GM18507 (cell line): ENCODE results near the gene WSB1.

ENCODE experiments used
- DNase-seq: peaks from one replicate; pipeline ENCODE4 v3.0.0; 2011; ENCODE audit warnings: low read depth; ENCODE audit not compliant: insufficient read length; ENCODE audit errors: extremely low spot score
- FAIRE-seq: peaks from 2 replicates; lab custom pipeline; 2011; peaks lifted over from hg19 to GRCh38; lab: Jason Lieb, UNC

WSB1 gene

DNA sequence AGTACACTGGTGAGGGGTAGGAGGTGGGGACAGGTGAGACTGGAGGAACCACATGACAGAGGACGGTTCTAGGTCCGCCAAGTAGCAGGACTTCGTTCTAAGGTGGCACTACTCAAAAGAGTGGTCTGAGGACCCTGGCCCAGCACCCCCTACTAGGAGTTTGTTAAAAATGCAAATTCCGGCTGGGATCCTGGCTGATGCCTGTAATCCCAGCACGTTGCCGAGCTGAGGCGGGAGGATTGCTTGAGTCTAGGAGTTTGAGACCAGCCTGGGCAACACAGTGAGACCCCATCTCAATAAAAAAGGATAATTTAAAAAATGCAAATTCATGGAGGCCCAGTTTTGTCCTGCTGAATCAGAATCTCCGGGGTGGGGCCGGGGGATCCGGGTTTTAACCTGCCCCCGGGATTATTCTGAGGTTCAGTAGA is 59.1 kb downstream of the WSB1 start:
- FAIRE-seq (no peak), DNase-seq (no peak)

DNA sequence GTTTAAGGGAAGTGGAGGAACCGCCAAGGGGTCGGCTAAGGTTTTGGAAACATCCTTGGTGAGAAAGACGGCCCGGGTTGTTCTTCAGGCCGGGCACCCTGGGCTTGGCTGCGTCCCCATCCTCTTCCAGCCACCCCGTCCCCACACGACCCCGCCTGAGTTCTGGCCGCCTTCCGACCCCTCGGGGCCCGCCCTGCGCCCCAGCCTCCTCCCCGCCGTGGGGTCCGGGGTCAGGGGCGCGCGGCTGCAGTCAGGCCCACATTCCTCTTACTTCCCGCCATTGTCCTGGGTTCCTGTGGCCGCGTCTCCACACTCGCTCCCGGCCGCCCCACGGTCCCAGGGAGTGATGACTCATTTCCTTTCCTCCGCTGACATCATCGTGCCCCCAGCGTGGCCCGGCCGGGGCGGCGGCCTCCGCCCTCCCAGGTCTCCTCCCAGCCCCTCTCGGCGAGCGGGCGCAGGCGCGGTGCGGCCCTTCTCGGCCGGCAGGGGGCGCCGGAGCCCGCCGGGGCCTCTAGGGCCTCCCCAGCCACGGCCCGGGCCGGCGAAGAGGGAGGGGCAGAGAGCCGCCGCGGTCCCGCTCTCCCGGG is 59.6 kb downstream of the WSB1 start:
- peak; percentile 83 for FAIRE-seq
- DNase-seq, result peak; percentile 95

DNA sequence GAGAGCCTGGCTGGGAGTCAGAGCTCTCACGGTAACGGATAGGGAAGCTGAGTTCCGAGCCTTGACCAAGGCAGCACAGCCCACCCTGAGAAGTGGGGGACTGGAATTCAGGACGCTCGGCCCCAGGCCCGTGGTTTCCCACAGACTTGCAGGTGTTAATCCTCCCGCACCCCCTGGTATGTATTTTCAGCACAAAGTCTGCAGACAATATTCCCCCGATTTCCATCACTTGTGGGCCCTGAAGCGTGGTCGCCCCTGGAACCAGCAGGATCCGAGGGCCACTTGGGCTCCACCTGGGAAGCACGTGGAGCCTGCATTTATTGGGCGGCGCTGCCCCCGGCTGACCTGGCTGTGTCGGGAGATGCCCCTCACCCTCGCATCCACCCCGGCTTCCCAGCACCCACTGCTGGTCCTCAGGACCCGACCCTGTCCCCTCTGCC is 60.2 kb downstream of the WSB1 start:
- FAIRE-seq, result no peak
- DNase-seq, result no peak

DNA sequence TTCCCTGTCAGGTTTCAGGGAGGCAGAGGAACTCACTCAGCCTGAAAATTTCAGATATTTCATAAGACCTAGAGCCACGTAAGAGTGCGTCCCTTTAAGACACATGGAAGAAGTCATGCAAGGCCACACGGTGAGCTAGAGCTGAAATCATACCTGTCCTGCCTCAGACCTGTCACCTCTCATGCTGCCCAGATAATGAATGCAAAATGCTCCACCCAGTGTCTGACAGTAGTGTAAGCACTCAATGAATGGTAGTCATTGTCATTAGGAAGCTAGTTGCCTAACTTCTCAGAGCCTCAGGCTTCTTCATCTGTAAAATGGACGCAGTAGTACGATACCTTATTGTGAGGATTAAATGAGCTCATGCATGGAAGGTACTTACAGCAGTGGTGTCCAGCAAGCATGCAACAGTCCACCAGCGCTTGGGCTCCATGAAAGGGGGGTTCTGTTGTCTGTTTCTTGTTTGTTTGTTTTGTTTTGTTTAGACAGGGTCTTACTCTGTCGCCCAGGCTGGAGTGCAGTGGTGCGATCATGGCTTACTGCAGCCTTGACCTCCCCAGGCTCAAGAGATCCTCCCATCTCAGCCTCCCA is 60.7 kb downstream of the WSB1 start:
- FAIRE-seq, result peak; percentile 33

DNA sequence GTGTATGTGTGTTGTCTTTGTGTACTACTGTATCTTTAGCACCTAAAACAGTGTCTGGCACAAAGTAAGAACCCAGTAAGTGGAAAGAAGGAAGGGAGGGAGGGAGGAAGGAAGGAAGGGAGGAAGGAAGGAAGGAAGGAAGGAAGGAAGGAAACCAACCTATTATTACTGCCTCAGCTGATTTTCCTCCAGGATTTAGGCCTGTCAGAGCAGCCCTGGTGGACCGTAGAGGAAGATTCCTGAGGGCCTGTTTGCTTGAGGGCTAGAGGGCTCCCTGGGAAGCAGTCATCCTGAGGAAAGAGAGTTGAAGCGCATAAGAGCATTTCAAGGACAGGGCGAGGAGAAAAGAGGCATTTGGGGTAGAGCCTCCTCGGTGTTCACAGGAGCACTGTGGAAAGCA is 61.5 kb downstream of the WSB1 start:
- no peak for FAIRE-seq
- DNase-seq, result no peak

More for the DNA sequence above, 60.7 kb downstream of the WSB1 start:
- DNase-seq, result no peak

DNA sequence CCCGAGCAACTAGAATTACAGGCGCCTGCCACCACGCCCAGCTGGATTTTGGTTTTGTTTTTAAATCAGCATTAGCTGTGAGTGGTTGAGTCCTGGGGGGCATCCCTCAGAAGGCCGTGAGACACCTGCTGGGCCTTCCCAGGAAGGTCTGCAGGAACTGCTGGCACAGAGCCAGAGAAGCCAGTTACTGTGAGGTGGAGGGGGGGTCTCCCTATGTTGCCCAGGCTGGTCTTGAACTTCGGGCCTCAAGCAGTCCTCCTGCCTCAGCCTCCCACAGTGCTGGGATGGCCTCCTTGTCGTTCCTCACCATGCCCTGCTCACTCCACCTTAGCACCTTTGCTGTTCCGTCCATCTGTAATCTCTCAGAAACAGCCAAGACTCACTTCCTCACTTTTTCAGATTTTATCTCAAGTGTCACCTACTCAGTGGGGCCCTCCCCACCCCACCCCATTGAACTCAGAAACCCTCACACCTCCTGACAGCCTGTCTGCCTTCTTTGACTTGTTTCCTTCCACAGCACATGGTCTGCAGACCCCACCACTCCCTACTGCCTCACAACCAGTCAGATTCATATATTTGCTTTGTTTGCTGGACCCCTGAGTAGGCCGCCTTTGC is 62.3 kb downstream of the WSB1 start:
- FAIRE-seq (no peak), DNase-seq (no peak)

DNA sequence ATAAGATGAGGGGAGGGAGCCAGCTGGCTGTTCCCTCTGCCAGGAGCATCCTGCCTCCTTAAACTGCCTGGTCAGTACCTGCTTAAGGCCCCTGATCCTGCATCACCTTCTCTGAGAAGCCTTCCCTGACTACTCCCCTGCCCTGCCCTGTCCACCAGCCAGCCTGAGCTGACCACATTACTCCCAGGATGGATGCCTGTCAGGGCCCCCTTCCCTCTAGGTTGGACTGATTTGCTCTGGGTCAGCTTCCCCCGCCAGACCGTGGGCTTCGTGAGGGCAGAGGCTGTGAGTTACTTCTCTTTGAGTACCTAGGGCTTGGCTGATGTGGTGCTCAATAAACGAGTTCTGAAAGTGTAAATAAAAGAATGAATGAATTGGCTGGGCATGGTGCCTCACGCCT is 63.3 kb downstream of the WSB1 start:
- FAIRE-seq (no peak), DNase-seq (no peak)

DNA sequence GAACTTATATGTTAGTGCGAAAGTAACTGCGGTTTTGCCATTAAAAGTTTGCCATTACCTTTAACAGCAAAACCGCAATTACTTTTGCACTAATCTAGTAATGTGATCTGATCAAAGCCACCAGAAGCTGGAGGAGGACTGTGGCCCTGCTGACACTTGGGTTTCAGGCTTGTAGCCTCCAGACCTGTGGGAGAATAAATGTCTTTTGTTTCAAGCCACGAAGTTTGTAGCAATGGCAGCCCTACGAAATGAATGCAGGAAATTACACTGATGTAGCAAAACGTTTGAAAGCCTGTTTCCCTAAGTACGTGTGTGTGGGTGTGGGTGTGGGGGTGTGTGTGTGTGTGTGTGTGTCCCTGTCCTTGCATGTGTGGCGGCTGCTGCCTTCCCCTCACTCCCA is 66.6 kb downstream of the WSB1 start:
- no peak for FAIRE-seq
- DNase-seq, result no peak

DNA sequence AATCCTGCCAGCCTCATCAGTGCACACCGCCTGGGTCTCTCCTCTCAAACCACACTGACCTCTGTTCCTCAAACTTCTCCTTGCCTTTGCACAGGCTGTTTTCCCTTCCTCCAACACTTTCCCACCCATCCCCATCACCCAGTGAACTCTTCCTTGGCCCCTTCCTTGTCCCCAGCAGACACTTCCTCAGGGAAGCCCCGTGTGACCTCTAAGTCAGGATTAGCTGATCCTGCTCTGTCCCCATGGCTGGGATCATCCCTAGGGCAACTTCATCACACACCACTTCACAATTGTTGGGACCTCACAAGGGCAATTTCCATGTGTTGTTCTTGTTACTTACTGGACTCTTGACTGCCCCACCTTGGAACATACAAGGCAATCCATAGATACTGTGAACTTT is 67.8 kb downstream of the WSB1 start:
- DNase-seq (no peak), FAIRE-seq (no peak)

DNA sequence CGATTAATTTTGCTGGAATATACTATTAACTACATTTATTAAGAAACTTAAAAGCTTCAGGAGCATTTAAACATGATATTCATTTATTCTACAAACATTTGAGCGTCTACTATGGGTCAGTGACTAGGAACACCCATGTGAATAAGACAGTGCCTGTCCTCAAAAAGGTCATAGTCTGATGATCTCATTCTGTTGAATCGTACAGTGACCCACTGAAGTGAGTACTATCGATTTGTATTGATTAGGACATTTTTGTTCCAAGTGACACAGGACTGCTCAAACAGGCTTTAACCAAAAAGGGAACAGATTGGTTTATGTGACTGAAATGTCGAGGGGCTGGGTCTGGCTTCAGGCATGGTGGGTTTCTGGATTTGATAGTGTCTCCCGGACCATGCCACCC is 68.6 kb downstream of the WSB1 start:
- DNase-seq, result no peak
- FAIRE-seq, result no peak

DNA sequence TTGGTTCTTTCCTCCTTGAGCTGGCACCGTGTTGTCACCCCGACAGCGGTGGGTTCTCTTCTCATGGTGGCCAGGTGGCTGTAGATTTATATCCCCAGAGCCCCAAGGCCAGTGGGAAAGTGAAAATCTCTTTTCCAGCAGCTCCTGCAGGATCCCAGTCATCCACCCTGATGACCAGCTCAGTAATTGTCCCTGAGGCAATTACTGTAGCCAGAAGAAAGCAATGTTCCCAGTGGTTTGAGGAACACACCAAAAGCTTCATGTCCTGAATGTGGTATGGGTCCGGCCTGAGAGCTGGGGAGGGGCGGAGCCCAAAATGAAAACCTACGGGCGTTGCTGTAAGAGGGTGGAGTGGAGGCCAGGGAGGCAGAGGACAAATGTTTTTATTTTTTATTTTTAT is 69.0 kb downstream of the WSB1 start:
- DNase-seq (no peak), FAIRE-seq (no peak)

DNA sequence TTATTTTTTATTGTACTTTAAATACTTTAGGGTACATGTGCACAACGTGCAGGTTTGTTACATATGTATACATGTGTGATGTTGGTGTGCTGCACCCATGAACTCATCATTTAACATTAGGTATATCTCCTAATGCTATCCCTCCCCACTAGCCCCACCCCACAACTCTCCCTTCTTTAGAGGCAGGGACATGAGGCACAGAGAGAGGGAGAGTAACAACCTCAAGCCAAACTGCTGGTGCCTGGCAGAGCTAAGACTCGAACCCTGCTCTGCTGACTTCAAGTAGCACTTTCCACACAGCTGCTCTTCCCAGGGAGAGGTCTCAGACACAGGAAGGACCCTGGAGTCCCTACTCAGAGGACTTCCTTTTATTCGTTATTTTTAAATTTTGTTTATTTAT is 69.4 kb downstream of the WSB1 start:
- DNase-seq (no peak), FAIRE-seq (no peak)
